Mucosa of rectum (tissue), 2 donors: ENCODE results near the gene ITPR1.

ENCODE experiments used
- H3K27ac ChIP-seq, 2 donors: one replicate each; pipeline ENCODE4 v1.7.0; 2013; ENCODE audit warnings: inconsistent platforms in 2 of 2, low read depth in 2 of 2, low read length in 2 of 2
- H3K27me3 ChIP-seq, 2 donors: one replicate each; pipeline ENCODE4 v1.7.0; 2013; ENCODE audit warnings: low read length in 2 of 2; ENCODE audit not compliant: control insufficient read depth in 2 of 2, insufficient read depth in 2 of 2
- H3K36me3 ChIP-seq, 2 donors: one replicate each; pipeline ENCODE4 v1.7.0; 2013; ENCODE audit warnings: low read length in 2 of 2; ENCODE audit not compliant: control insufficient read depth in 2 of 2, insufficient read depth in 2 of 2
- H3K4me1 ChIP-seq, 2 donors: one replicate each; pipeline ENCODE4 v1.7.0; 2013; ENCODE audit warnings: low read length in 2 of 2, mild to moderate bottlenecking in 1 of 2; ENCODE audit not compliant: control insufficient read depth in 2 of 2, insufficient read depth in 2 of 2
- H3K4me3 ChIP-seq, 2 donors: one replicate each; pipeline ENCODE4 v1.7.0; 2013; ENCODE audit warnings: low read length in 2 of 2
- H3K9ac ChIP-seq, 2 donors: one replicate each; pipeline ENCODE4 v1.7.0; 2013; ENCODE audit warnings: low read length in 2 of 2, low read depth in 1 of 2, mild to moderate bottlenecking in 1 of 2
- H3K9me3 ChIP-seq, 2 donors: one replicate each; pipeline ENCODE4 v1.7.0; 2013; ENCODE audit warnings: low read length in 2 of 2; ENCODE audit not compliant: control insufficient read depth in 2 of 2
- donor health status: healthy.
- donor health status: Normal muscosa, but diverticular disease.

The ITPR1 gene

GRCh38 chr3:4751502-4752101, 258.5 kb downstream of the ITPR1 start:
- H3K27ac ChIP-seq: peak overlapping the region; percentile 52 to 75
- peaks cover 13 to 25% of the 10 kb centered on the region in 2 donors for H3K4me1 ChIP-seq
- H3K9me3 ChIP-seq: no peaks in the 10 kb centered on the region
- peaks cover 0 to under 1% of the 10 kb centered on the region in 2 donors for H3K36me3 ChIP-seq
- no peak overlapping the region for H3K4me3 ChIP-seq
- H3K9ac ChIP-seq: no peak overlapping the region
- no peaks in the 10 kb centered on the region for H3K27me3 ChIP-seq

DNA sequence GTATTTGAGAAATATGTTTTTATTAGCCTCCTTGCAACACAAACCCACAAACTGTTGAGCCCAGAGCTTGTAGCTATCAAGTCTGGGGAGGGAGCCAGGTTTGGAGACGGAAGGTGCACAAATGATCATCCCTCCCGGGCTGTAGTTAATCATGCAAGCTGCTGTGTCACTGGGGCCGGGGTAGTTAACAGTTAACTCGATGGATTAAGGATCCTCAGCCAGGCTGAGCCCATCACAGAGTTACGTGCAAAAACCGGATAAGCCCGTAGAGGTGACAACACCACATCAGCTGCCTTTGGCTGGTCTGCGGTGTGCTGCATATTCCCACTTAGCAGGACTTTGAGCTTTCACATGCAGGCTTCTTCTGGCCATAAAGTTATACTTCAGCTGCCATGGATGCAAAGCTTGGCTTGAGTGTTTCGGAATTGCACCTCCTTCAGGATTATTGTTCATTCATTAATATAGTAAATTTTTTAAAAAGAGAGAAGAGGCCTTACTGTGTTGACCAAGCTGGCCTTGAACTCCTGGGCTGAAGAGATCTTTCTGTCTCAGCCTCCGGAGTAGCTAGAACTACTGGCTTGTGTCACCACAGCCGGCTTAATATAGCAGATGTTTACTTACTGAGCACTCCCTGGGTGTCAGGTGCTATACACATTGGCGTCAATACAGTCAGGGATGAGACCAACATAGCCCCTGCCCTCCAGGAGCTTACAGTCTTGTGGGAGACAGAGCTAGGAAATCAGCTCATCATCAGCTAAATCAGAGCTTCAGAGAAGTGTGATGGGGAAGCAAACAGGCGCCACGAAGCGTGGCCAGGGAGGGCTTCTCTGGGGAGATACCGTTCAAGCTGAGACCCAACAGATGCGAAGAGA, 259.3 kb downstream of the ITPR1 start:
- Histone ChIP-seq H3K27ac (peak overlapping the region; percentile 52 to 75), H3K36me3 (no peaks in the 10 kb centered on the region), H3K4me1 (peaks cover 17 to 32% of the 10 kb centered on the region in 2 donors), H3K27me3 (no peaks in the 10 kb centered on the region), H3K9ac (peak overlapping the region; percentile 29 to 36), H3K9me3 (no peaks in the 10 kb centered on the region), H3K4me3 (peak overlapping the region in 1 of 2 donors; percentile 6)

GRCh38 chr3:4753073-4753691, 260.0 kb downstream of the ITPR1 start:
- Histone ChIP-seq H3K4me3 (no peak overlapping the region), H3K4me1 (peaks cover 17 to 35% of the 10 kb centered on the region in 2 donors), H3K27me3 (no peaks in the 10 kb centered on the region), H3K27ac (peak overlapping the region in 1 of 2 donors; percentile 75), H3K9me3 (no peaks in the 10 kb centered on the region), H3K9ac (no peak overlapping the region), H3K36me3 (no peaks in the 10 kb centered on the region)

- Histone ChIP-seq H3K4me1 (peaks cover 23 to 47% of the 10 kb centered on the region in 2 donors), H3K27me3 (no peaks in the 10 kb centered on the region), H3K9ac (no peak overlapping the region), H3K36me3 (no peaks in the 10 kb centered on the region), H3K4me3 (no peak overlapping the region), H3K27ac (no peak overlapping the region), H3K9me3 (no peaks in the 10 kb centered on the region)
Observed at GRCh38 chr3:4754180-4755086, 261.3 kb downstream of the ITPR1 start.

DNA sequence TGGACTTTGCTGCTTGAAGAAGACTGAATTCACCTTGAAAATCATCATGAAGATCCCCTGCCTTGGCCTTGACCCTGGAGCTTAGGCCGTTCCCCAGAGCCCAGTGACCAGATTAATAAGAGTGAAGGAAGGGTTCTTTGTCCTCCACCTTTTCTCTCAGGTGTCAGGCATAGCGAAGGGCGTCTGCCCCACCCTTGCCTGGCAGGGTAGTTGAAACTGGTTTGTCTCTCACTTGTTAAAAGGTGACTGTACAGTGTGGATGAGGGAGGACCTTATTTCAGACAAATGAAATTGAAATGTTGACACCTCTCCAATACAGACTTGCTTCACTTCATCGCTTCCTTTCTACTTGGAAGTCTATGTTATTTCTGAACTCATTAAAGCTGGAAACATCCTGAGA, 262.4 kb downstream of the ITPR1 start:
- Histone ChIP-seq H3K9me3 (no peaks in the 10 kb centered on the region), H3K27ac (peak overlapping the region in 1 of 2 donors; percentile 53), H3K4me1 (peaks cover 24 to 43% of the 10 kb centered on the region in 2 donors), H3K9ac (no peak overlapping the region), H3K4me3 (no peak overlapping the region), H3K36me3 (no peaks in the 10 kb centered on the region), H3K27me3 (no peaks in the 10 kb centered on the region)

- no peak overlapping the region for H3K9ac ChIP-seq
- no peaks in the 10 kb centered on the region for H3K27me3 ChIP-seq
- no peaks in the 10 kb centered on the region for H3K9me3 ChIP-seq
- peaks cover 18 to 37% of the 10 kb centered on the region in 2 donors for H3K4me1 ChIP-seq
- H3K4me3 ChIP-seq: no peak overlapping the region
- H3K27ac ChIP-seq: peak overlapping the region in 1 of 2 donors; percentile 53
- no peaks in the 10 kb centered on the region for H3K36me3 ChIP-seq
Observed at GRCh38 chr3:4756057-4756775, 263.1 kb downstream of the ITPR1 start.

DNA sequence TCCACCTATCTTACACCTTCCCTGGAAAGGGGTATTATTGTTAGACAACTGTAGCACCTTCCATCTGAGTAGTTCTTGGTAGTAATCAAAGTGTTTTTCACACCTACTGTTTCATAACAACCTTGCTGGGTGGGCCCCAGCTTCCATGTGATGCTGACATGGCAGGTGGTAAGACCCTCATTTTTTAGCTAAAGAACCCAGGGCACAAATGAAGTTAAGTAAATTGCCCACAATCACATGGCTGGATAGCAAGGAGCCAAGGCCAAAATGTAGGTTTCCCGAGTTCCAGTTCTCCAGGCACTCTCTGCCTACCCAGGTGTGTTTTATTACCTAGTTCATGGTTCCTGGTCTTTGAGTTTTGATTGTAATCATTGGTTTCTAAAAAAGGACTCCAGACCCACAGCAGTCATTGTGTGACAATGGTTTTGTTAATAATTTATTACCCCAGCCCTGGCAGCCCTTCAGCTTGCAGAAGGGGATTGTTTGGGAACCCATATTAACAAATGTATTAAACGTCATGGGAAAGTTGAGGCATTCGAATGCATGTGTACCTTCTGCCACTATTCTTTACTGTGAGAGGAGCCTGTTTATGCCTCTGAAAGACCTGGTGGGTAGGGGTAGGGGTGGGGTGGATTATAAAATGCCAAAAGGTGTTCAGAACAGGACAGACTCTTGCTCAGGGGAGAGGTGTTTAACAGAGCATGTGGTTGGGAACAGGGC, 263.9 kb downstream of the ITPR1 start:
- Histone ChIP-seq H3K27ac (peak overlapping the region in 1 of 2 donors; percentile 18), H3K9ac (no peak overlapping the region), H3K4me1 (peaks cover 11 to 31% of the 10 kb centered on the region in 2 donors)

GRCh38 chr3:4757575-4758248, 264.6 kb downstream of the ITPR1 start:
- H3K9me3 ChIP-seq: no peaks in the 10 kb centered on the region
- H3K27ac ChIP-seq: peak overlapping the region; percentile 26 to 33
- H3K9ac ChIP-seq: no peak overlapping the region
- H3K27me3 ChIP-seq: no peaks in the 10 kb centered on the region
- H3K36me3 ChIP-seq: no peaks in the 10 kb centered on the region
- H3K4me1 ChIP-seq: peaks cover 11 to 27% of the 10 kb centered on the region in 2 donors
- no peak overlapping the region for H3K4me3 ChIP-seq

More for the DNA sequence above, 263.9 kb downstream of the ITPR1 start:
- H3K9me3 ChIP-seq: no peaks in the 10 kb centered on the region
- no peaks in the 10 kb centered on the region for H3K27me3 ChIP-seq
- H3K36me3 ChIP-seq: no peaks in the 10 kb centered on the region
- H3K4me3 ChIP-seq: no peak overlapping the region
